GM23338 (cell line): ENCODE results near the gene PGP. TPM values are rescaled to one million over a fixed set of nuclear protein-coding genes. Genes with fewer than 3 reads are reported as not detected.

ENCODE experiments used
- ATAC-seq: fragments of 200-7000 bp; cut with Tn5 transposase; 3 replicates; pipeline ENCODE4 v1.9.1; 2020
- DNase-seq: peaks from one replicate; pipeline ENCODE4 v3.0.0-alpha.2; 2015; ENCODE audit warnings: low spot score
- H2AFZ ChIP-seq: fragments of 200-600 bp; sonication (generic); 2 replicates; pipeline ENCODE4 v1.8.0; 2016; ENCODE audit warnings: antibody characterized with exemption, mild to moderate bottlenecking, moderate library complexity
- H3F3A ChIP-seq: fragments of 200-600 bp; sonication (generic); replicated peaks from 2 replicates; pipeline ENCODE4 v1.8.0; 2017; ENCODE audit warnings: antibody characterized with exemption, mixed run types, low read depth
- H3K27ac ChIP-seq: fragments of 200-600 bp; sonication (generic); 2 replicates; pipeline ENCODE4 v1.6.1; 2016; ENCODE audit warnings: low read depth
- H3K27me3 ChIP-seq: fragments of 200-600 bp; sonication (generic); 2 replicates; pipeline ENCODE4 v1.8.0; 2016; ENCODE audit warnings: mild to moderate bottlenecking, mixed run types, moderate library complexity; ENCODE audit not compliant: insufficient read depth
- H3K36me3 ChIP-seq: fragments of 200-600 bp; sonication (generic); 2 replicates; pipeline ENCODE4 v1.8.0; 2016; ENCODE audit warnings: mild to moderate bottlenecking; ENCODE audit not compliant: insufficient read depth
- H3K4me1 ChIP-seq: fragments of 200-600 bp; sonication (generic); 2 replicates; pipeline ENCODE4 v1.8.0; 2016; ENCODE audit warnings: mild to moderate bottlenecking, moderate library complexity; ENCODE audit not compliant: insufficient read depth
- H3K4me2 ChIP-seq: fragments of 200-600 bp; sonication (generic); 2 replicates; pipeline ENCODE4 v1.7.1; 2017; ENCODE audit warnings: mixed run types
- H3K4me3 ChIP-seq: fragments of 200-600 bp; sonication (generic); 2 replicates; pipeline ENCODE4 v1.6.1; 2016; ENCODE audit warnings: mixed run types
- H3K79me2 ChIP-seq: fragments of 200-600 bp; sonication (generic); replicated peaks from 2 replicates; pipeline ENCODE4 v1.8.0; 2017; ENCODE audit warnings: mild to moderate bottlenecking; ENCODE audit not compliant: insufficient read depth
- H3K9me2 ChIP-seq: fragments of 200-600 bp; sonication (generic); 2 replicates; pipeline ENCODE4 v1.8.0; 2017; ENCODE audit not compliant: insufficient read depth
- H4K20me1 ChIP-seq: fragments of 200-600 bp; sonication (generic); replicated peaks from 2 replicates; pipeline ENCODE4 v1.8.0; 2017; ENCODE audit warnings: mild to moderate bottlenecking; ENCODE audit not compliant: insufficient read depth
- H3K27ac Mint-ChIP-seq: 2 replicates; pipeline ENCODE4 v1.8.0; 2020; ENCODE audit warnings: inconsistent platforms, mild to moderate bottlenecking, moderate library complexity, mixed read lengths
- H3K27me3 Mint-ChIP-seq: 3 replicates; pipeline ENCODE4 v1.8.0; 2022; ENCODE audit warnings: low read depth, mild to moderate bottlenecking, moderate library complexity, mixed read lengths, inconsistent platforms; ENCODE audit not compliant: insufficient read depth, poor library complexity
- H3K36me3 Mint-ChIP-seq: 3 replicates; pipeline ENCODE4 v1.8.0; 2021; ENCODE audit warnings: low read depth, mild to moderate bottlenecking, inconsistent platforms, moderate library complexity, mixed read lengths
- H3K4me1 Mint-ChIP-seq: 3 replicates; pipeline ENCODE4 v1.8.0; 2020; ENCODE audit warnings: mild to moderate bottlenecking, inconsistent platforms, mixed read lengths
- H3K4me3 Mint-ChIP-seq: 3 replicates; pipeline ENCODE4 v1.8.0; 2021; ENCODE audit warnings: moderate library complexity, mild to moderate bottlenecking, inconsistent platforms, mixed read lengths
- H3K9me3 Mint-ChIP-seq: 3 replicates; pipeline ENCODE4 v1.8.0; 2020; ENCODE audit warnings: moderate library complexity, mild to moderate bottlenecking, inconsistent platforms, mixed read lengths
- CREB1 ChIP-seq: fragments of 250-450 bp; sonication (Bioruptor Pico); IDR thresholded peaks from 2 replicates; pipeline ENCODE4 v1.5.0; 2020; ENCODE audit warnings: low read depth, mild to moderate bottlenecking, moderate library complexity
- CTCF ChIP-seq, 2 experiments: fragments of 200-600 bp in 1 of 2; sonication (generic) in 1 of 2; conservative IDR thresholded peaks; 2 replicates each; pipeline versions ENCODE4 v1.5.1 to v1.6.1; 2016 to 2017; ENCODE audit warnings: antibody characterized with exemption in 2 of 2, low read depth in 2 of 2, mild to moderate bottlenecking in 2 of 2, moderate library complexity in 1 of 2
- ETS1 ChIP-seq: IDR thresholded peaks from 2 replicates; pipeline ENCODE4 v1.6.1; 2016; ENCODE audit warnings: antibody characterized with exemption
- EZH2 ChIP-seq: fragments of 200-600 bp; sonication (generic); IDR thresholded peaks from one replicate; pipeline ENCODE4 v1.8.0; 2017; ENCODE audit warnings: antibody characterized with exemption, mild to moderate bottlenecking, low read depth; ENCODE audit not compliant: unreplicated experiment
- EZH2phosphoT487 ChIP-seq: fragments of 200-600 bp; sonication (generic); IDR thresholded peaks from one replicate; pipeline ENCODE4 v1.8.1; 2018; ENCODE audit warnings: antibody characterized with exemption; ENCODE audit not compliant: unreplicated experiment
- JUNB ChIP-seq: IDR thresholded peaks from one replicate; pipeline ENCODE4 v1.6.1; 2016; ENCODE audit warnings: antibody characterized with exemption; ENCODE audit not compliant: unreplicated experiment
- NANOG ChIP-seq: IDR thresholded peaks from 2 replicates; pipeline ENCODE4 v1.6.1; 2016; ENCODE audit warnings: antibody characterized with exemption, borderline replicate concordance
- POLR2AphosphoS5 ChIP-seq: IDR thresholded peaks from 2 replicates; pipeline ENCODE4 v1.6.1; 2016; ENCODE audit warnings: antibody characterized with exemption, low read depth
- REST ChIP-seq: IDR thresholded peaks from one replicate; pipeline ENCODE4 v1.6.1; 2018; ENCODE audit warnings: antibody characterized with exemption; ENCODE audit not compliant: unreplicated experiment
- STAT1 ChIP-seq: IDR thresholded peaks from one replicate; pipeline ENCODE4 v1.6.1; 2016; ENCODE audit warnings: antibody characterized with exemption; ENCODE audit not compliant: unreplicated experiment
- ZNF114 ChIP-seq: fragments of 250-450 bp; sonication (Bioruptor Pico); IDR thresholded peaks from 2 replicates; pipeline ENCODE4 v1.5.0; 2020; ENCODE audit warnings: mild to moderate bottlenecking, moderate library complexity
- ZNF331 ChIP-seq: fragments of 250-450 bp; sonication (Bioruptor Pico); IDR thresholded peaks from 2 replicates; pipeline ENCODE4 v1.5.0; 2020; ENCODE audit warnings: low read depth, mild to moderate bottlenecking, moderate library complexity
- ZNF462 ChIP-seq: fragments of 250-450 bp; sonication (Bioruptor Pico); IDR thresholded peaks from 2 replicates; pipeline ENCODE4 v1.5.0; 2020; ENCODE audit warnings: mild to moderate bottlenecking, moderate library complexity
- polyA plus RNA-seq: library from polyadenylated mRNA; unstranded; fragments of >200 nt; fragmentation: Nextera tagmentation; extraction: Ambion mirVana; gene quantifications from 2 replicates; pipeline ENCODE4 v1.2.1, GENCODE V29; 2016
- total RNA-seq: library from RNA; depleted of rRNA; stranded (reverse); fragments of >200 nt; shearing (Covaris generic); gene quantifications from 2 replicates; pipeline ENCODE4 v1.2.3, GENCODE V29; 2014

The PGP gene
- total and polyA plus RNA-seq, 2 experiments from 2014 or later = 44.4 to 80.3 TPM

GRCh38 chr16:2212362-2213324 is 2.0 kb downstream of the PGP start:
- peaks cover 19% of the 10 kb centered on the region for H3K4me1 Mint-ChIP-seq
- peaks cover 19% of the 10 kb centered on the region for H3K79me2 ChIP-seq
- peaks cover 37% of the 10 kb centered on the region; the same call in 1 of the 2 replicates for H3F3A ChIP-seq
- no peak for DNase-seq
- no peak for ATAC-seq
- peak overlapping the region; percentile 54 for H3K4me3 ChIP-seq
- no peaks in the 10 kb centered on the region for H3K9me2 ChIP-seq
- H3K4me3 Mint-ChIP-seq = peak overlapping the region; percentile 82
- peaks cover 17% of the 10 kb centered on the region for H3K27me3 Mint-ChIP-seq
- H3K27ac ChIP-seq = no peak overlapping the region
- peak overlapping the region; percentile 84 for H3K4me2 ChIP-seq
- 0 out of 2 replicates have a peak, but pooled peaks cover 5% of the 10 kb centered on the region for H3K36me3 ChIP-seq
- peaks cover 27% of the 10 kb centered on the region for H3K36me3 Mint-ChIP-seq
- peaks cover 10% of the 10 kb centered on the region; the same call in 1 of the 2 replicates for H3K4me1 ChIP-seq
- peaks cover 18% of the 10 kb centered on the region for H4K20me1 ChIP-seq
- no peak overlapping the region for H2AFZ ChIP-seq
- H3K27me3 ChIP-seq = no peaks in the 10 kb centered on the region
- no peak for TF ChIP-seq CREB1
- TF ChIP-seq STAT1 = no peak
- TF ChIP-seq ZNF462 (CRISPR knock-in tag) = no peak
- no peak for TF ChIP-seq ZNF331 (CRISPR knock-in tag)
- no peak for TF ChIP-seq REST
- TF ChIP-seq CTCF (conservative IDR thresholded peaks at IDR 0.05; ENCODE audit: low read depth in 2 of 2) = no peak
- TF ChIP-seq EZH2phosphoT487 = no peak
- TF ChIP-seq EZH2 = no peak
- no peak for TF ChIP-seq ETS1
- no peak; the same call in 1 of the 2 replicates for TF ChIP-seq POLR2AphosphoS5
- TF ChIP-seq NANOG = no peak
- TF ChIP-seq ZNF114 (CRISPR knock-in tag) = no peak
- TF ChIP-seq JUNB = no peak
- H3K27ac Mint-ChIP-seq = peak overlapping the region; percentile 70; the same call in 1 of the 2 replicates
- no peaks in the 10 kb centered on the region; the same call in 2 of the 3 replicates for H3K9me3 Mint-ChIP-seq
